H1 (cell line): Measurements from ENCODE around the gene LHPP. TPM values are rescaled to one million over a fixed set of nuclear protein-coding genes. Genes with fewer than 3 reads are reported as not detected.

ENCODE experiments used
- CTCF ChIA-PET: fragments of 300-600 bp; sonication (Branson Sonifier 250); formaldehyde crosslinking; loops from one replicate; lab custom pipeline; 2021; ENCODE audit not compliant: partially characterized antibody; lab: Charles Lee
- POLR2A ChIA-PET: fragments of 300-600 bp; sonication (Branson Sonifier 250); formaldehyde crosslinking; loops from one replicate; lab custom pipeline; 2021; ENCODE audit warnings: inconsistent platforms; ENCODE audit not compliant: partially characterized antibody; lab: Charles Lee
- DNase-seq, 2 experiments: peaks; one replicate each; pipeline versions ENCODE4 v3.0.0 to v3.0.0-alpha.2; 2010 to 2022; ENCODE audit warnings: low spot score in 2 of 2, low read depth in 1 of 2, mixed read lengths in 1 of 2
- FAIRE-seq: peaks from 2 replicates; lab custom pipeline; 2011; peaks lifted over from hg19 to GRCh38; lab: Jason Lieb, UNC
- H2AFZ ChIP-seq: 2 replicates; pipeline ENCODE4 v1.8.1; 2012; ENCODE audit warnings: low read length, inconsistent platforms
- H2AK5ac ChIP-seq: 2 replicates; pipeline ENCODE4 v1.6.1; 2013; ENCODE audit warnings: low read depth, low read length
- H2BK120ac ChIP-seq: replicated peaks from 2 replicates; pipeline ENCODE3; 2013; ENCODE audit warnings: low read depth, low read length, inconsistent platforms
- H2BK12ac ChIP-seq: 2 replicates; pipeline ENCODE4 v1.6.1; 2013; ENCODE audit warnings: low read depth, low read length
- H2BK15ac ChIP-seq: 2 replicates; pipeline ENCODE4 v1.6.1; 2013; ENCODE audit warnings: low read length
- H2BK20ac ChIP-seq: 2 replicates; pipeline ENCODE4 v1.6.1; 2013; ENCODE audit warnings: low read length
- H2BK5ac ChIP-seq: 2 replicates; pipeline ENCODE4 v1.6.1; 2013; ENCODE audit warnings: low read depth, low read length
- H3K14ac ChIP-seq: 2 replicates; pipeline ENCODE4 v1.6.1; 2013; ENCODE audit warnings: inconsistent platforms; ENCODE audit not compliant: insufficient read length
- H3K18ac ChIP-seq: 2 replicates; pipeline ENCODE4 v1.6.1; 2013; ENCODE audit warnings: low read length; ENCODE audit errors: extremely low read depth
- H3K23ac ChIP-seq: 2 replicates; pipeline ENCODE4 v1.6.1; 2013; ENCODE audit warnings: inconsistent platforms; ENCODE audit not compliant: insufficient read length
- H3K23me2 ChIP-seq: 2 replicates; pipeline ENCODE4 v1.6.1; 2013; ENCODE audit warnings: low read depth, low read length
- H3K27ac ChIP-seq: 2 replicates; pipeline ENCODE4 v1.6.1; 2011; ENCODE audit warnings: low read depth, low read length, inconsistent platforms
- H3K27me3 ChIP-seq, 4 experiments: replicated peaks in 1 of 4; 1 replicate in 1 of 4; 2 replicates in 3 of 4; pipeline versions ENCODE4 v1.6.1 to v1.8.1; 2011 to 2013; ENCODE audit warnings: low read length in 3 of 4, mild to moderate bottlenecking in 3 of 4, inconsistent platforms in 2 of 4, mixed read lengths in 2 of 4, moderate library complexity in 1 of 4; ENCODE audit not compliant: control insufficient read depth in 3 of 4, insufficient read depth in 3 of 4; ENCODE audit errors: extremely low read depth in 1 of 4
- H3K36me3 ChIP-seq, 4 experiments: 2 replicates each; pipeline versions ENCODE4 v1.6.1 to v1.8.1; 2011 to 2013; ENCODE audit warnings: mild to moderate bottlenecking in 4 of 4, low read length in 3 of 4, moderate library complexity in 2 of 4, control low read depth in 1 of 4, inconsistent platforms in 1 of 4; ENCODE audit not compliant: insufficient read depth in 4 of 4, control insufficient read depth in 2 of 4
- H3K4ac ChIP-seq: replicated peaks from 2 replicates; pipeline ENCODE3; 2013; ENCODE audit warnings: low read length, low read depth, mixed read lengths, inconsistent platforms; ENCODE audit not compliant: insufficient read length
- H3K4me1 ChIP-seq, 4 experiments: replicated peaks in 1 of 4; 1 replicate in 1 of 4; 2 replicates in 3 of 4; pipeline versions ENCODE4 v1.6.1 to v1.8.1; 2011 to 2013; ENCODE audit warnings: low read length in 3 of 4, inconsistent platforms in 2 of 4, mixed read lengths in 1 of 4; ENCODE audit not compliant: insufficient read depth in 4 of 4, control insufficient read depth in 3 of 4
- H3K4me2 ChIP-seq, 2 experiments: 2 replicates each; pipeline versions ENCODE4 v1.6.1 to v1.8.1; 2011 to 2013; ENCODE audit warnings: low read depth in 2 of 2, low read length in 2 of 2, control low read depth in 1 of 2, inconsistent platforms in 1 of 2, mild to moderate bottlenecking in 1 of 2; ENCODE audit not compliant: insufficient read depth in 1 of 2
- H3K4me3 ChIP-seq, 4 experiments: fragments of 200-600, 300-600 bp in 1 of 4; sonication (generic), shearing (Covaris generic), sonication (Bioruptor Twin) in 1 of 4; 2 replicates each; pipeline versions ENCODE4 v1.5.1 to v1.8.1; 2011 to 2016; ENCODE audit warnings: low read length in 4 of 4, low read depth in 3 of 4, control low read depth in 2 of 4, inconsistent platforms in 2 of 4, mild to moderate bottlenecking in 2 of 4, mixed read lengths in 1 of 4, moderate library complexity in 1 of 4; ENCODE audit not compliant: insufficient read depth in 2 of 4; ENCODE audit errors: extremely low read depth in 1 of 4
- H3K56ac ChIP-seq: replicated peaks from 2 replicates; pipeline ENCODE3; 2013; ENCODE audit warnings: low read depth, mild to moderate bottlenecking, mixed read lengths, low read length, inconsistent platforms; ENCODE audit not compliant: insufficient read length
- H3K79me1 ChIP-seq: 2 replicates; pipeline ENCODE4 v1.6.1; 2013; ENCODE audit warnings: low read depth, low read length, control low read depth
- H3K79me2 ChIP-seq, 2 experiments: 2 replicates each; pipeline versions ENCODE4 v1.6.1 to v1.8.1; 2012 to 2013; ENCODE audit warnings: low read length in 2 of 2, mild to moderate bottlenecking in 2 of 2, inconsistent platforms in 1 of 2; ENCODE audit not compliant: insufficient read depth in 2 of 2, control insufficient read depth in 1 of 2
- H3K9ac ChIP-seq, 4 experiments: replicated peaks in 1 of 4; 1 replicate in 1 of 4; 2 replicates in 3 of 4; pipeline versions ENCODE4 v1.6.1 to v1.8.1; 2011 to 2013; ENCODE audit warnings: low read depth in 3 of 4, low read length in 3 of 4, control low read depth in 2 of 4, mild to moderate bottlenecking in 2 of 4, moderate library complexity in 2 of 4, inconsistent platforms in 1 of 4; ENCODE audit errors: extremely low read depth in 1 of 4
- H3K9me3 ChIP-seq, 2 experiments: 2 replicates each; pipeline versions ENCODE4 v1.6.1 to v1.8.1; 2012 to 2013; ENCODE audit warnings: mild to moderate bottlenecking in 2 of 2, moderate library complexity in 2 of 2, control low read depth in 1 of 2, inconsistent platforms in 1 of 2, low read depth in 1 of 2, low read length in 1 of 2, mixed read lengths in 1 of 2; ENCODE audit not compliant: insufficient read depth in 2 of 2
- H4K20me1 ChIP-seq, 2 experiments: replicated peaks in 1 of 2; 2 replicates each; pipeline versions ENCODE3 to v1.8.1; 2011 to 2013; ENCODE audit warnings: inconsistent platforms in 2 of 2, low read length in 2 of 2, mild to moderate bottlenecking in 1 of 2; ENCODE audit not compliant: insufficient read depth in 2 of 2, control insufficient read depth in 1 of 2
- H4K5ac ChIP-seq: 2 replicates; pipeline ENCODE4 v1.6.1; 2013; ENCODE audit warnings: low read length, low read depth, mixed read lengths, inconsistent platforms; ENCODE audit not compliant: insufficient read length
- H4K8ac ChIP-seq: 2 replicates; pipeline ENCODE4 v1.8.0; 2013; ENCODE audit warnings: mild to moderate bottlenecking, moderate library complexity, low read length, inconsistent platforms; ENCODE audit not compliant: insufficient read depth; ENCODE audit errors: extremely low read depth
- H4K91ac ChIP-seq: replicated peaks from 2 replicates; pipeline ENCODE3; 2013; ENCODE audit warnings: low read length, mixed read lengths, inconsistent platforms; ENCODE audit not compliant: insufficient read length
- BRCA1 ChIP-seq: IDR thresholded peaks from 2 replicates; pipeline ENCODE4 v1.6.1; 2012; ENCODE audit warnings: low read depth, low read length, improper control_type of control experiment
- CEBPB ChIP-seq: IDR thresholded peaks from 2 replicates; pipeline ENCODE4 v1.6.1; 2012; ENCODE audit warnings: low read depth, low read length
- EZH2 ChIP-seq: fragments of 200-600 bp; sonication (generic); IDR thresholded peaks from 2 replicates; pipeline ENCODE4 v1.7.1; 2012; ENCODE audit warnings: low read depth, mild to moderate bottlenecking, moderate library complexity, low read length, inconsistent platforms; ENCODE audit not compliant: severe bottlenecking
- MAFK ChIP-seq: IDR thresholded peaks from 2 replicates; pipeline ENCODE4 v1.6.1; 2012; ENCODE audit warnings: low read depth, mild to moderate bottlenecking, improper control_type of control experiment, low read length
- POLR2A ChIP-seq, 2 experiments: IDR thresholded peaks; 1 replicate in 1 of 2; 2 replicates in 1 of 2; pipeline ENCODE4 v1.6.1; 2011; ENCODE audit warnings: low read depth in 2 of 2, low read length in 2 of 2, mild to moderate bottlenecking in 2 of 2; ENCODE audit errors: control extremely low read depth in 1 of 2
- POLR2AphosphoS5 ChIP-seq: IDR thresholded peaks from 2 replicates; pipeline ENCODE4 v1.6.1; 2011; ENCODE audit warnings: low read depth, low read length
- RFX5 ChIP-seq: IDR thresholded peaks from 2 replicates; pipeline ENCODE4 v1.6.1; 2011; ENCODE audit warnings: low read depth, low read length, improper control_type of control experiment, borderline replicate concordance
- SAP30 ChIP-seq: fragments of 300-600 bp; sonication (generic); IDR thresholded peaks from 2 replicates; pipeline ENCODE4 v1.7.1; 2012; ENCODE audit warnings: low read length, moderate library complexity, mild to moderate bottlenecking, inconsistent platforms; ENCODE audit not compliant: insufficient read depth, insufficient replicate concordance
- SP2 ChIP-seq: IDR thresholded peaks from 2 replicates; pipeline ENCODE4 v1.6.1; 2012; ENCODE audit warnings: mild to moderate bottlenecking, low read length, inconsistent platforms
- SP4 ChIP-seq: IDR thresholded peaks from 2 replicates; pipeline ENCODE4 v1.6.1; 2012; ENCODE audit warnings: low read length, inconsistent platforms
- SRF ChIP-seq: IDR thresholded peaks from 2 replicates; pipeline ENCODE4 v1.6.1; 2011; ENCODE audit warnings: mild to moderate bottlenecking, low read depth, low read length, moderate library complexity
- ZNF274 ChIP-seq: IDR thresholded peaks from 2 replicates; pipeline ENCODE4 v1.7.0; 2012; ENCODE audit warnings: low read length, borderline replicate concordance; ENCODE audit errors: extremely low read depth
- WGBS, 2 experiments: shearing (Covaris generic) in 1 of 2; methylation state at CpG; one replicate each; pipeline versions ENCODE4 v1.1.6 to v1.1.7; 2013 to 2015; ENCODE audit warnings: low lambda C conversion rate in 2 of 2, mixed read lengths in 2 of 2, inconsistent platforms in 1 of 2, low coverage in 1 of 2, missing lambda C conversion rate in 1 of 2; ENCODE audit not compliant: insufficient replicate concordance in 2 of 2, insufficient coverage in 1 of 2, insufficient read length in 1 of 2; ENCODE audit errors: extremely low coverage in 1 of 2, missing lambda C conversion rate in 1 of 2; 5-methylcytosine and 5-hydroxymethylcytosine counted together
- polyA plus RNA-seq, 7 experiments: library from polyadenylated mRNA; depleted of rRNA in 3 of 7; stranded (reverse) in 5 of 7; unstranded in 2 of 7; fragments of >200 nt in 5 of 7; fragments of 200-250 nt in 2 of 7; gene quantifications; 1 replicate in 5 of 7; 2 replicates in 1 of 7; 4 replicates in 1 of 7; pipeline versions ENCODE4 v1.2.1 to v1.2.3, GENCODE V29; 2011 to 2013; ENCODE audit warnings: missing spikeins in 2 of 7, mixed read lengths in 2 of 7
- total RNA-seq: library from RNA; stranded (reverse); fragmentation: NEBNext Ultra II Directional; extraction: Animal tissue kit (Norgen Biotek cat#: 25700); gene quantifications from 2 replicates; pipeline ENCODE4 v1.2.1, GENCODE V29; 2021
- TF ChIP-seq, protein P1 (sequence below), 3 experiments: IDR thresholded peaks; 1 replicate in 2 of 3; 2 replicates in 1 of 3; pipeline versions ENCODE4 v1.5.1 to v1.6.1; 2011; ENCODE audit warnings: low read length in 3 of 3, mild to moderate bottlenecking in 3 of 3, inconsistent platforms in 2 of 3, low read depth in 1 of 3, moderate library complexity in 1 of 3; ENCODE audit not compliant: insufficient read depth in 1 of 3; ENCODE audit errors: control extremely low read depth in 1 of 3
- TF ChIP-seq, protein P2 (sequence below): IDR thresholded peaks from 2 replicates; pipeline ENCODE4 v1.6.1; 2012; ENCODE audit warnings: inconsistent platforms

LHPP gene
- total and polyA plus RNA-seq, 2 of the 8 experiments (the other 6 are each of a cell fraction or from before 2014, with no cell fraction given): 26.0 to 45.0 TPM

DNA sequence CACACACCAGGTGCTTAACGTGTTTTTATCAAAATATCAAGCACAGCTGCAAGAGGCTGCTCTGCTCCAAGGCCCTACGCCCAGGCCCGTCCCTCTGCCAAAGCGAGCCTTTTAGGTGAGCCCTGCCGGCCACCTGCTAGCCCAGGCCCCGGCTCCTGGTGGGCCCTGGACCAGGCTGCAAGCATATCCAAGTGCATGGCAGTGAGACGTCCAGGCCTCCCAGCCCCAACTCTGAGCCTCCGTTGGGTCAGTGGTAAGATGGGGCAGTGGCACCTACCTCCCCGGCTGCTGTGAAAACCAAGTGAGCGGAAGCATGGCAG, 136.2 kb downstream of the LHPP start:
- H2BK20ac ChIP-seq: no peak overlapping the region
- no peak overlapping the region for H2AFZ ChIP-seq
- H3K79me1 ChIP-seq: 0 out of 2 replicates have a peak, but pooled peaks cover 2% of the 10 kb centered on the region
- DNase-seq (no peak), FAIRE-seq (no peak)
- H2BK12ac ChIP-seq: no peak overlapping the region
- WGBS, 2 experiments: 91% methylated on average over 10 of the region's 10 CpGs; no CpG with 5 or more reads in 1 of the 2 experiments
- H3K56ac ChIP-seq: no peak overlapping the region
- no peak overlapping the region for H2BK15ac ChIP-seq
- ChIA-PET CTCF (no interaction called here), POLR2A (no interaction called here)
- no peak overlapping the region for H2BK5ac ChIP-seq
- no peak overlapping the region for H4K91ac ChIP-seq
- no peaks in the 10 kb centered on the region for H3K4me1 ChIP-seq
- H3K4me3 ChIP-seq: no peak overlapping the region
- no peak overlapping the region for H2AK5ac ChIP-seq
- H3K4ac ChIP-seq: no peak overlapping the region
- H3K18ac ChIP-seq: no peak overlapping the region
- H4K5ac ChIP-seq: no peak overlapping the region
- H4K8ac ChIP-seq: no peak overlapping the region
- no peak overlapping the region for H3K14ac ChIP-seq
- no peak overlapping the region for H3K9ac ChIP-seq
- no peak overlapping the region for H3K27ac ChIP-seq
- no peaks in the 10 kb centered on the region; a peak in 2 of 7 replicates for H3K27me3 ChIP-seq
- H3K23me2 ChIP-seq: peaks cover 5% of the 10 kb centered on the region
- H3K23ac ChIP-seq: no peak overlapping the region
- no peaks in the 10 kb centered on the region for H3K36me3 ChIP-seq
- peaks cover 2 to 8% of the 10 kb centered on the region in 2 experiments for H4K20me1 ChIP-seq
- no peak overlapping the region for H2BK120ac ChIP-seq
- no peak overlapping the region for H3K4me2 ChIP-seq
- H3K79me2 ChIP-seq: no peaks in the 10 kb centered on the region
- no peaks in the 10 kb centered on the region for H3K9me3 ChIP-seq
- no peak for TF ChIP-seq SRF
- no peak for TF ChIP-seq POLR2A (IDR thresholded peaks at IDR 0.05; ENCODE audit: control extremely low read depth in 1 of 2, low read depth in 2 of 2, low read length in 2 of 2)
- no peak for TF ChIP-seq CEBPB
- TF ChIP-seq RFX5: no peak
- no peak for TF ChIP-seq BRCA1
- no peak for TF ChIP-seq ZNF274
- no peak for TF ChIP-seq SAP30
- TF ChIP-seq EZH2: no peak
- TF ChIP-seq, protein P1, sequence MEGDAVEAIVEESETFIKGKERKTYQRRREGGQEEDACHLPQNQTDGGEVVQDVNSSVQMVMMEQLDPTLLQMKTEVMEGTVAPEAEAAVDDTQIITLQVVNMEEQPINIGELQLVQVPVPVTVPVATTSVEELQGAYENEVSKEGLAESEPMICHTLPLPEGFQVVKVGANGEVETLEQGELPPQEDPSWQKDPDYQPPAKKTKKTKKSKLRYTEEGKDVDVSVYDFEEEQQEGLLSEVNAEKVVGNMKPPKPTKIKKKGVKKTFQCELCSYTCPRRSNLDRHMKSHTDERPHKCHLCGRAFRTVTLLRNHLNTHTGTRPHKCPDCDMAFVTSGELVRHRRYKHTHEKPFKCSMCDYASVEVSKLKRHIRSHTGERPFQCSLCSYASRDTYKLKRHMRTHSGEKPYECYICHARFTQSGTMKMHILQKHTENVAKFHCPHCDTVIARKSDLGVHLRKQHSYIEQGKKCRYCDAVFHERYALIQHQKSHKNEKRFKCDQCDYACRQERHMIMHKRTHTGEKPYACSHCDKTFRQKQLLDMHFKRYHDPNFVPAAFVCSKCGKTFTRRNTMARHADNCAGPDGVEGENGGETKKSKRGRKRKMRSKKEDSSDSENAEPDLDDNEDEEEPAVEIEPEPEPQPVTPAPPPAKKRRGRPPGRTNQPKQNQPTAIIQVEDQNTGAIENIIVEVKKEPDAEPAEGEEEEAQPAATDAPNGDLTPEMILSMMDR (IDR thresholded peaks at IDR 0.05; ENCODE audit: control extremely low read depth in 1 of 3, insufficient read depth in 1 of 3, low read depth in 1 of 3, low read length in 3 of 3): no peak
- TF ChIP-seq, protein P2, sequence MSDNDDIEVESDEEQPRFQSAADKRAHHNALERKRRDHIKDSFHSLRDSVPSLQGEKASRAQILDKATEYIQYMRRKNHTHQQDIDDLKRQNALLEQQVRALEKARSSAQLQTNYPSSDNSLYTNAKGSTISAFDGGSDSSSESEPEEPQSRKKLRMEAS: no peak
- no peak for TF ChIP-seq SP2
- TF ChIP-seq SP4: no peak
- TF ChIP-seq MAFK: no peak
- no peak for TF ChIP-seq POLR2AphosphoS5
